ENCODE data around the gene ACD. TPM values are rescaled to one million over a fixed set of nuclear protein-coding genes. Genes with fewer than 3 reads are reported as not detected.

The ACD gene
- total and polyA plus RNA-seq, 2 of the 8 experiments (the other 6 are each of a cell fraction or from before 2014, with no cell fraction given): 34.8 to 58.0 TPM

- TF ChIP-seq KDM1A (IDR thresholded peaks at IDR 0.05; ENCODE audit: borderline replicate concordance, low read length) (no peak), CTBP2 (IDR thresholded peaks at IDR 0.05; ENCODE audit: borderline replicate concordance, insufficient read depth, insufficient read length, low read length) (no peak), SRF (IDR thresholded peaks at IDR 0.05; ENCODE audit: low read depth, low read length) (no peak), RAD21 (IDR thresholded peaks at IDR 0.05 in 1 of 2, conservative IDR thresholded peaks at IDR 0.05 in 1 of 2; ENCODE audit: low read depth in 2 of 2, low read length in 2 of 2) (no peak), CHD1 (IDR thresholded peaks at IDR 0.05; ENCODE audit: low read depth, low read length) (no peak), SP1 (IDR thresholded peaks at IDR 0.05; ENCODE audit: low read depth, low read length) (no peak), CEBPB (IDR thresholded peaks at IDR 0.05; ENCODE audit: low read depth, low read length) (no peak), RXRA (IDR thresholded peaks at IDR 0.05; ENCODE audit: insufficient read depth, low read depth, low read length) (no peak)
These were observed 2.0 kb upstream of the ACD start (continued) for GRCh38 chr16:67661886-67662652.
